Measurements from ENCODE around the gene DDI2. TPM values are rescaled to one million over a fixed set of nuclear protein-coding genes. Genes with fewer than 3 reads are reported as not detected.

The DDI2 gene
- total RNA-seq, 2 experiments from 2014 or later, result 23.5 to 40.8 TPM

DNA sequence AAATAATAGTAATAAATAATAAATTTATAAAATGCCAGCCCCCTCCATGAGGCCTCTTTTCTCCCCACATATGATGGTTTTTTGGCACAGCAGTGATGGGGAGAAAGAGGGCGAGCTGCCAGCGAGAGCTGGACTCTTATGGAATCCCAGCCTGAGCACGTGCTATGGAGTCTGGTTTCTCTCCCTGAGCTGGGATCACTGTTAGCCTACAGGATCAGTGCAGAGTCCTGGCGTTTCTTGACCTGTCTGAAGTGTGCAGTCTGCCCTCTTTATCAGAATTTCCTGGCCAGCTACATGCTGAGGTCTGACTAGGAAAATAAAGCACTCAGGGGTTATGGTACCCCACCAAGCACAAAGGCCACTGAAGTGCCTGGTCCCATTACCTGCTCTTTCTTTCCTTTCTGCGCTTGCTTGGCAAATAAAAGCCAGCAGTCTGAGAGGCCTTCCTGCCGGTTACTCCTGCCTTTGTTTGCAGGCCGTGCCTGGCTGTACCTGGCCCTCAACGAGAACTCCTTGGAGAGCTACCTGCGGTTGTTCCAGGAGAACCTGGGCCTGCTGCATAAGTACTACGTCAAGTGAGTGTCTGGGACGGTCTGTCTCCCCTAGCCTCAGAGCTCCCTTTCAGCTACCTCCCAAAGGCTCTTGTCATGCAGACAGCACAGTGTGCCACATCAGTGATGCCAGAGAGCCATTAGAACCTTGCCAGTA, 100.3 kb downstream of the DDI2 start:
- Histone ChIP-seq H3K36me3 (ENCODE audit: insufficient read depth, low read length) (peaks cover 35% of the 10 kb centered on the region), H3K9me2 (ENCODE audit: insufficient read depth, low read length) (no peaks in the 10 kb centered on the region), H3K4me1 (ENCODE audit: insufficient read depth, low read length, poor library complexity, severe bottlenecking) (no peaks in the 10 kb centered on the region), H3K4me2 (ENCODE audit: low read length) (no peak overlapping the region), H3K4me3 (ENCODE audit: low read depth, low read length, poor library complexity, severe bottlenecking) (no peak overlapping the region), H3K9me3 (ENCODE audit: low read length) (no peaks in the 10 kb centered on the region), H3K79me2 (ENCODE audit: insufficient read depth, low read depth, low read length) (no peaks in the 10 kb centered on the region), H4K20me1 (ENCODE audit: insufficient read depth, low read length) (peaks cover 5% of the 10 kb centered on the region; the same call in 1 of the 2 replicates), H3K27ac (ENCODE audit: low read depth, low read length, poor library complexity, severe bottlenecking) (no peak overlapping the region), H2AFZ (ENCODE audit: low read length) (no peak overlapping the region)
- intact Hi-C loops (cut with micrococcal nuclease; ENCODE audit: unreplicated experiment), result no loop called here
- ChIA-PET CTCF (ENCODE audit: unreplicated experiment) (no interaction called here), POLR2A (interaction anchor here (0.6 kb wide), 1 partner anchor 1324 kb away, joined by 4 read pairs; no protein-coding TSS in a partner anchor)
- no peak for DNase-seq (ENCODE audit: low spot score)
- TF ChIP-seq, protein P1, sequence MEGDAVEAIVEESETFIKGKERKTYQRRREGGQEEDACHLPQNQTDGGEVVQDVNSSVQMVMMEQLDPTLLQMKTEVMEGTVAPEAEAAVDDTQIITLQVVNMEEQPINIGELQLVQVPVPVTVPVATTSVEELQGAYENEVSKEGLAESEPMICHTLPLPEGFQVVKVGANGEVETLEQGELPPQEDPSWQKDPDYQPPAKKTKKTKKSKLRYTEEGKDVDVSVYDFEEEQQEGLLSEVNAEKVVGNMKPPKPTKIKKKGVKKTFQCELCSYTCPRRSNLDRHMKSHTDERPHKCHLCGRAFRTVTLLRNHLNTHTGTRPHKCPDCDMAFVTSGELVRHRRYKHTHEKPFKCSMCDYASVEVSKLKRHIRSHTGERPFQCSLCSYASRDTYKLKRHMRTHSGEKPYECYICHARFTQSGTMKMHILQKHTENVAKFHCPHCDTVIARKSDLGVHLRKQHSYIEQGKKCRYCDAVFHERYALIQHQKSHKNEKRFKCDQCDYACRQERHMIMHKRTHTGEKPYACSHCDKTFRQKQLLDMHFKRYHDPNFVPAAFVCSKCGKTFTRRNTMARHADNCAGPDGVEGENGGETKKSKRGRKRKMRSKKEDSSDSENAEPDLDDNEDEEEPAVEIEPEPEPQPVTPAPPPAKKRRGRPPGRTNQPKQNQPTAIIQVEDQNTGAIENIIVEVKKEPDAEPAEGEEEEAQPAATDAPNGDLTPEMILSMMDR (conservative IDR thresholded peaks at IDR 0.05; ENCODE audit: low read length), result no peak
- no peak for TF ChIP-seq EZH2phosphoT487 (IDR thresholded peaks at IDR 0.05; ENCODE audit: borderline replicate concordance, low read depth, low read length)
- BruUV-seq (replicated peaks), result no TSS peak

DNA sequence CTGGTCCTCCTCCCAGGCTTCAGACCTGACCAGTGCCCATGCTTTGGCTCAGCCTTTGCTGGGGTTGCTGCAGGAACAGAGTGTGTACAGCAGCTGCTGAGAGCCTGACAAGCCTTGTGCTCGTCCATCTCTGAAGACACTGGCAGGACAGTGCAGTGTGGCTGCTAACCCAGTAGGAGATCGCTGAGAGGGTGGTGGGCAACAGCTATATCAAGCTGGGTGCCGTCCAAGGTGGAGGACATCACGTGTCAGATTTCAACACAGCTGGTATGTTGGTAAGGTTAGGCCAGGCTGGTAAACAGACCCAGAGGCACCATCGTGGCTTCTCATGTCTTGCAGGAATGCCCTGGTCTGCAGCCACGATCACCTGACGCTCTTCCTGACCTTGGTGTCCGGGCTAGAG, 100.9 kb downstream of the DDI2 start:
- Histone ChIP-seq H3K9me2 (ENCODE audit: insufficient read depth, low read length) (no peaks in the 10 kb centered on the region), H4K20me1 (ENCODE audit: insufficient read depth, low read length) (peaks cover 5% of the 10 kb centered on the region; the same call in 1 of the 2 replicates), H3K27ac (ENCODE audit: low read depth, low read length, poor library complexity, severe bottlenecking) (no peak overlapping the region), H3K4me2 (ENCODE audit: low read length) (no peak overlapping the region), H3K4me1 (ENCODE audit: insufficient read depth, low read length, poor library complexity, severe bottlenecking) (no peaks in the 10 kb centered on the region), H3K36me3 (ENCODE audit: insufficient read depth, low read length) (peaks cover 35% of the 10 kb centered on the region), H2AFZ (ENCODE audit: low read length) (no peak overlapping the region), H3K79me2 (ENCODE audit: insufficient read depth, low read depth, low read length) (no peaks in the 10 kb centered on the region), H3K4me3 (ENCODE audit: low read depth, low read length, poor library complexity, severe bottlenecking) (no peak overlapping the region), H3K9me3 (ENCODE audit: low read length) (no peaks in the 10 kb centered on the region)
- DNase-seq (ENCODE audit: low spot score), result no peak
- ChIA-PET CTCF (ENCODE audit: unreplicated experiment) (no interaction called here), POLR2A (no interaction called here)
- TF ChIP-seq, protein P1 (conservative IDR thresholded peaks at IDR 0.05; ENCODE audit: low read length), result no peak
- no peak for TF ChIP-seq EZH2phosphoT487 (IDR thresholded peaks at IDR 0.05; ENCODE audit: borderline replicate concordance, low read depth, low read length)
- intact Hi-C loops (cut with micrococcal nuclease; ENCODE audit: unreplicated experiment), result no loop called here
- BruUV-seq (replicated peaks), result no TSS peak

Small RNAs within 50 kb of the gene (small RNA-seq; reads per million reads assigned to genes)
- gene AL121992.2 (not detected), gene CD24P1 (not detected), gene RNU7-179P (not detected)

Other genes with a start within 250 kb of the DDI2 start
- 25.4 and 27.3 TPM in 2 replicates for gene EFHD2, start 207.6 kb upstream of the DDI2 start, total RNA-seq (2014; rRNA removed; shearing (Covaris generic))
- gene EFHD2, start 207.6 kb upstream of the DDI2 start, total RNA-seq (2022), result 38.3 and 42.0 TPM in 2 replicates
- gene CTRC, start 179.0 kb upstream of the DDI2 start, total RNA-seq (2014; rRNA removed; shearing (Covaris generic)), result not detected in 2 replicates
- gene CTRC, start 179.0 kb upstream of the DDI2 start, total RNA-seq (2022), result not detected in 2 replicates
- not detected in 2 replicates for gene CELA2A, start 160.7 kb upstream of the DDI2 start, total RNA-seq (2014; rRNA removed; shearing (Covaris generic))
- gene CELA2A, start 160.7 kb upstream of the DDI2 start, total RNA-seq (2022), result not detected in 2 replicates
- gene CELA2B, start 141.4 kb upstream of the DDI2 start, total RNA-seq (2014; rRNA removed; shearing (Covaris generic)), result not detected in 2 replicates
- gene CELA2B, start 141.4 kb upstream of the DDI2 start, total RNA-seq (2022), result not detected in 2 replicates
- gene CASP9, start 93.2 kb upstream of the DDI2 start, total RNA-seq (2014; rRNA removed; shearing (Covaris generic)), result 14.5 and 20.8 TPM in 2 replicates
- 17.3 and 17.6 TPM in 2 replicates for gene CASP9, start 93.2 kb upstream of the DDI2 start, total RNA-seq (2022)
- gene DNAJC16, start 90.6 kb upstream of the DDI2 start, total RNA-seq (2014; rRNA removed; shearing (Covaris generic)), result 5.8 and 9.1 TPM in 2 replicates
- gene DNAJC16, start 90.6 kb upstream of the DDI2 start, total RNA-seq (2022), result 15.0 and 16.8 TPM in 2 replicates
- gene AGMAT, start 32.4 kb upstream of the DDI2 start, total RNA-seq (2014; rRNA removed; shearing (Covaris generic)), result 0.15 and 0.54 TPM in 2 replicates
- 0.29 and 0.39 TPM in 2 replicates for gene AGMAT, start 32.4 kb upstream of the DDI2 start, total RNA-seq (2022)
- gene PLEKHM2, start 66.9 kb downstream of the DDI2 start, total RNA-seq (2014; rRNA removed; shearing (Covaris generic)), result 18.8 and 27.5 TPM in 2 replicates
- gene PLEKHM2, start 66.9 kb downstream of the DDI2 start, total RNA-seq (2022), result 38.5 and 45.7 TPM in 2 replicates
- 1.2 and 1.4 TPM in 2 replicates for gene SLC25A34, start 118.8 kb downstream of the DDI2 start, total RNA-seq (2014; rRNA removed; shearing (Covaris generic))
- 2.2 TPM in 2 replicates for gene SLC25A34, start 118.8 kb downstream of the DDI2 start, total RNA-seq (2022)
- gene TMEM82, start 125.0 kb downstream of the DDI2 start, total RNA-seq (2014; rRNA removed; shearing (Covaris generic)), result not detected in 2 replicates
- gene TMEM82, start 125.0 kb downstream of the DDI2 start, total RNA-seq (2022), result not detected in 2 replicates
- not detected in 2 replicates for gene FBLIM1, start 141.3 kb downstream of the DDI2 start, total RNA-seq (2014; rRNA removed; shearing (Covaris generic))
- gene FBLIM1, start 141.3 kb downstream of the DDI2 start, total RNA-seq (2022), result not detected in 2 replicates
- gene UQCRHL, start 190.2 kb downstream of the DDI2 start, total RNA-seq (2014; rRNA removed; shearing (Covaris generic)), result 12.4 and 15.0 TPM in 2 replicates
- 2.4 and 3.4 TPM in 2 replicates for gene UQCRHL, start 190.2 kb downstream of the DDI2 start, total RNA-seq (2022)
- gene SPEN, start 230.2 kb downstream of the DDI2 start, total RNA-seq (2014; rRNA removed; shearing (Covaris generic)), result 40.7 and 41.4 TPM in 2 replicates
- 87.1 and 90.3 TPM in 2 replicates for gene SPEN, start 230.2 kb downstream of the DDI2 start, total RNA-seq (2022)